ENCODE data around the gene CD22.
"Not testable (repeated sequence)": the region's sequence is repeated elsewhere in the genome, so short reads cannot be mapped to it uniquely, and the experiment has no call there.

CD22 gene

DNA sequence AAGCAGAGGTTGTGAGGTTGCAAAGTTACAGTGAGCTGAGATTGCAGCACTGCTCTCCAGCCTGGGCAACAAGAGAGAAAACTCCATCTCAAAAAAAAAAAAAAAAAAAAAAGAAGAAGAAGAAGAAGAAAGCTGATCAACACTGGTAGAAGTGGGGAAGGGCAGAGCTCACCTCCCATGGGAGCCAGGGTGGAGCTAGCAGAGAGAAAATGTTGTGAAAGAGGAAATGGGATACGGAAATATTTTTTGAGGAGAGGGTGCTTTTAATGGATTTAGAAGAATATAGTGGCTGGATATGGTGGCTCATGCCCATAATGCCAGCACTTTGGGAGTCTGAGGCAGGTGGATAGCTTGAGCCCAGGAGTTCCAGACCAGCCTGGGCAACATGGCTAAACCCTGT is 48.7 kb downstream of the CD22 start:
- no peak overlapping the region for H3K27ac ChIP-seq (ENCODE audit: low read depth, low read length)
- no peaks in the 10 kb centered on the region for H3K36me3 ChIP-seq (ENCODE audit: control insufficient read depth, low read length)
- H3K27me3 ChIP-seq (ENCODE audit: control insufficient read depth, low read length) = peaks cover 33% of the 10 kb centered on the region
- TF ChIP-seq, protein P1, sequence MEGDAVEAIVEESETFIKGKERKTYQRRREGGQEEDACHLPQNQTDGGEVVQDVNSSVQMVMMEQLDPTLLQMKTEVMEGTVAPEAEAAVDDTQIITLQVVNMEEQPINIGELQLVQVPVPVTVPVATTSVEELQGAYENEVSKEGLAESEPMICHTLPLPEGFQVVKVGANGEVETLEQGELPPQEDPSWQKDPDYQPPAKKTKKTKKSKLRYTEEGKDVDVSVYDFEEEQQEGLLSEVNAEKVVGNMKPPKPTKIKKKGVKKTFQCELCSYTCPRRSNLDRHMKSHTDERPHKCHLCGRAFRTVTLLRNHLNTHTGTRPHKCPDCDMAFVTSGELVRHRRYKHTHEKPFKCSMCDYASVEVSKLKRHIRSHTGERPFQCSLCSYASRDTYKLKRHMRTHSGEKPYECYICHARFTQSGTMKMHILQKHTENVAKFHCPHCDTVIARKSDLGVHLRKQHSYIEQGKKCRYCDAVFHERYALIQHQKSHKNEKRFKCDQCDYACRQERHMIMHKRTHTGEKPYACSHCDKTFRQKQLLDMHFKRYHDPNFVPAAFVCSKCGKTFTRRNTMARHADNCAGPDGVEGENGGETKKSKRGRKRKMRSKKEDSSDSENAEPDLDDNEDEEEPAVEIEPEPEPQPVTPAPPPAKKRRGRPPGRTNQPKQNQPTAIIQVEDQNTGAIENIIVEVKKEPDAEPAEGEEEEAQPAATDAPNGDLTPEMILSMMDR (IDR thresholded peaks at IDR 0.05; ENCODE audit: low read depth, low read length, poor library complexity, severe bottlenecking) = no peak
- TF ChIP-seq EZH2phosphoT487 (IDR thresholded peaks at IDR 0.05; ENCODE audit: borderline replicate concordance, low read length) = no peak
- no peaks in the 10 kb centered on the region for H3K9me2 ChIP-seq (replicated peaks; ENCODE audit: control insufficient read depth, low read length)
- no peaks in the 10 kb centered on the region for H3F3A ChIP-seq (ENCODE audit: control insufficient read depth, insufficient read depth)
- H4K20me1 ChIP-seq (ENCODE audit: control insufficient read depth, insufficient read depth, low read depth, low read length) = no peaks in the 10 kb centered on the region
- no peak overlapping the region for H3K4me3 ChIP-seq (ENCODE audit: low read length)
- no peaks in the 10 kb centered on the region for H3K4me1 ChIP-seq (ENCODE audit: control insufficient read depth, low read length)
- no peak overlapping the region for H3K4me2 ChIP-seq (ENCODE audit: low read length)
- no peaks in the 10 kb centered on the region for H3K9me3 ChIP-seq (ENCODE audit: control insufficient read depth, insufficient read depth, low read length)
- H3K79me2 ChIP-seq (ENCODE audit: control insufficient read depth, low read length) = no peaks in the 10 kb centered on the region

DNA sequence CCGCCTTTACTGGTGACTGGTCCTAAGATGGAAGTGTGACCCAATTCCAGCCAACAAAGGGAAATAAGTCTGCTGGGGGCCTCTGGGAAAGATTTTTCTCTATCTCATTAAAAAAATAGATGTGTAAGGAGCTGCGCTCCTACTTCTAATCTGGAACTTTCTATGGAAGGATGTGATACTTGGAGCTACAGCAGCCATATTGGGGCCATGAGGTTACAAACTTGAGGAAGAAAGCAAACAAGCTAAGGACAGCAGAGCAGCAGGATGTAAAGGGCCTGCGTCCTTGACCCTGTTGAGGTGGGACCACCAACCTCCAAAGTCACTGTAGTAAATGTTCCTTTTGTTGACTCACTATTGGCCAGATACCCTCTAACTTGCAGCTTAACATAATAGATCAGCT is 49.4 kb downstream of the CD22 start:
- H3K4me1 ChIP-seq (ENCODE audit: control insufficient read depth, low read length) = no peaks in the 10 kb centered on the region
- H3K9me2 ChIP-seq (replicated peaks; ENCODE audit: control insufficient read depth, low read length) = no peaks in the 10 kb centered on the region
- TF ChIP-seq, protein P1 (IDR thresholded peaks at IDR 0.05; ENCODE audit: low read depth, low read length, poor library complexity, severe bottlenecking) = no peak
- TF ChIP-seq EZH2phosphoT487 (IDR thresholded peaks at IDR 0.05; ENCODE audit: borderline replicate concordance, low read length) = no peak
- H3K9me3 ChIP-seq (ENCODE audit: control insufficient read depth, insufficient read depth, low read length) = no peaks in the 10 kb centered on the region
- H4K20me1 ChIP-seq (ENCODE audit: control insufficient read depth, insufficient read depth, low read depth, low read length) = no peaks in the 10 kb centered on the region
- no peak overlapping the region for H3K4me2 ChIP-seq (ENCODE audit: low read length)
- no peaks in the 10 kb centered on the region for H3K36me3 ChIP-seq (ENCODE audit: control insufficient read depth, low read length)
- H3K27ac ChIP-seq (ENCODE audit: low read depth, low read length) = no peak overlapping the region
- peaks cover 30% of the 10 kb centered on the region for H3K27me3 ChIP-seq (ENCODE audit: control insufficient read depth, low read length)
- no peaks in the 10 kb centered on the region for H3F3A ChIP-seq (ENCODE audit: control insufficient read depth, insufficient read depth)
- H3K79me2 ChIP-seq (ENCODE audit: control insufficient read depth, low read length) = no peaks in the 10 kb centered on the region
- H3K4me3 ChIP-seq (ENCODE audit: low read length) = no peak overlapping the region

DNA sequence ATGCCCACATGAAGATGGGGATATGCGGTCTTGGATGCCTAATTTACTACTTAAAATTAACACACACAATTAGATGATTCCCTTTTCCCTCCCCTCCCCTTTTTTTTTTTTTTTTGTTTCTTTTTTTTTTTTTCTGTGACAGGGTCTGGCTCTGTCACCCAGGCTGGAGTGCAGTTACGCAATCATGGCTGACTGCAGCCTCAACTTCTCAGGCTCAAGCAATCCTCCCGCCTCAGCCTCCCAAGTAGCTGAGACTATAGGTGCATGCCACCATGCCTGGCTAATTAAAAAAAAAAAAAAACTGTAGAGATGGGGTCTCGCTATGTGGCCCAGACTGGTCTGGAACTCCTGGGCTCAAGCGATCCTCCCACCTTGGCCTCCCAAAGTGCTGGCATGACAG is 50.6 kb downstream of the CD22 start:
- H3K4me3 ChIP-seq (ENCODE audit: low read length); H3F3A ChIP-seq (ENCODE audit: control insufficient read depth, insufficient read depth); H4K20me1 ChIP-seq (ENCODE audit: control insufficient read depth, insufficient read depth, low read depth, low read length); H3K36me3 ChIP-seq (ENCODE audit: control insufficient read depth, low read length); H3K9me3 ChIP-seq (ENCODE audit: control insufficient read depth, insufficient read depth, low read length); H3K79me2 ChIP-seq (ENCODE audit: control insufficient read depth, low read length); H3K9me2 ChIP-seq (replicated peaks; ENCODE audit: control insufficient read depth, low read length); H3K27ac ChIP-seq (ENCODE audit: low read depth, low read length); H3K4me1 ChIP-seq (ENCODE audit: control insufficient read depth, low read length); H3K4me2 ChIP-seq (ENCODE audit: low read length): not testable (repeated sequence)
- H3K27me3 ChIP-seq (ENCODE audit: control insufficient read depth, low read length) = peaks cover 23% of the 10 kb centered on the region

DNA sequence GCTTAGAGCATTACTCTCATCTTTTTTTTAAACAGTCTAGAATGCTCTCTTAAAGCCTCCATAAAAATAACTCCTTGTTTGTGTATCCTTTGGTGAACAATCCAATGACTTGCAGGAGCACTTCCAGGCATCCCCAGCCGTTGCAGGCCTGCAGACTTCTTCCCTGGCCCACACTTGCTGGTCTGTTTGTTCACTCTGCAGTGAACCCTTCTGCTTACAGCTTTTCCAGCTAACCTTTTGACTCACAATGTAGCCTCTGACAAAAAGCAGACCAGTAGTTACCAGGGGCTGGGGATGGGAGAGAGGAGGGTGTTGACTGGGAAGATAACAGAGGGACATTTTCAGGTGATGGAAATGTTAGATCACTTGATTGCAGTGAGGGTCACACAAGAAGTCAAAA is 51.0 kb downstream of the CD22 start:
- Histone ChIP-seq H3F3A (ENCODE audit: control insufficient read depth, insufficient read depth) (no peaks in the 10 kb centered on the region), H3K79me2 (ENCODE audit: control insufficient read depth, low read length) (no peaks in the 10 kb centered on the region), H3K9me3 (ENCODE audit: control insufficient read depth, insufficient read depth, low read length) (peaks cover 7% of the 10 kb centered on the region; the same call in 1 of the 2 replicates), H3K36me3 (ENCODE audit: control insufficient read depth, low read length) (no peaks in the 10 kb centered on the region), H4K20me1 (ENCODE audit: control insufficient read depth, insufficient read depth, low read depth, low read length) (no peaks in the 10 kb centered on the region), H3K4me1 (ENCODE audit: control insufficient read depth, low read length) (no peaks in the 10 kb centered on the region), H3K27me3 (ENCODE audit: control insufficient read depth, low read length) (peaks cover 19% of the 10 kb centered on the region), H3K4me3 (ENCODE audit: low read length) (no peak overlapping the region), H3K9me2 (replicated peaks; ENCODE audit: control insufficient read depth, low read length) (no peaks in the 10 kb centered on the region), H3K4me2 (ENCODE audit: low read length) (no peak overlapping the region), H3K27ac (ENCODE audit: low read depth, low read length) (no peak overlapping the region)
- TF ChIP-seq, protein P1 (IDR thresholded peaks at IDR 0.05; ENCODE audit: low read depth, low read length, poor library complexity, severe bottlenecking) = no peak
- TF ChIP-seq EZH2phosphoT487 (IDR thresholded peaks at IDR 0.05; ENCODE audit: borderline replicate concordance, low read length) = no peak

Data from DOHH2 (cell line).